ENCODE measurements around the gene ULK4.
"Not testable (repeated sequence)": the region's sequence is repeated elsewhere in the genome, so short reads cannot be mapped to it uniquely, and the experiment has no call there.

The ULK4 gene

GRCh38 chr3:41690766-41691563 is 270.9 kb downstream of the ULK4 start:
- DNase-seq (ENCODE audit: low spot score), result no peak

- DNase-seq (ENCODE audit: low spot score), result no peak
Observed at GRCh38 chr3:41688595-41689380, 273.1 kb downstream of the ULK4 start.

- DNase-seq (ENCODE audit: low spot score), result no peak
Observed at GRCh38 chr3:41684797-41685735, 276.8 kb downstream of the ULK4 start.

- DNase-seq (ENCODE audit: low spot score), result no peak
Observed at GRCh38 chr3:41683666-41684350, 278.1 kb downstream of the ULK4 start.

- no peak for DNase-seq (ENCODE audit: low spot score)
Observed at GRCh38 chr3:41682996-41683395, 278.9 kb downstream of the ULK4 start.

- DNase-seq (ENCODE audit: low spot score), result no peak
Observed at GRCh38 chr3:41682382-41682781, 279.5 kb downstream of the ULK4 start.

- DNase-seq (ENCODE audit: low spot score), result no peak
Observed at GRCh38 chr3:41681479-41681878, 280.4 kb downstream of the ULK4 start.

- DNase-seq (ENCODE audit: low spot score), result no peak
Observed at GRCh38 chr3:41679374-41679773, 282.5 kb downstream of the ULK4 start.

- not testable (repeated sequence) for DNase-seq (ENCODE audit: low spot score)
Observed at GRCh38 chr3:41675102-41675501, 286.8 kb downstream of the ULK4 start.

GRCh38 chr3:41674449-41674848 is 287.5 kb downstream of the ULK4 start:
- no peak for DNase-seq (ENCODE audit: low spot score)

GRCh38 chr3:41673650-41674049 is 288.3 kb downstream of the ULK4 start:
- no peak for DNase-seq (ENCODE audit: low spot score)

- DNase-seq (ENCODE audit: low spot score), result no peak
Observed at GRCh38 chr3:41668379-41668778, 293.5 kb downstream of the ULK4 start.

- no peak for DNase-seq (ENCODE audit: low spot score)
Observed at GRCh38 chr3:41662288-41662687, 299.6 kb downstream of the ULK4 start.

- no peak for DNase-seq (ENCODE audit: low spot score)
Observed at GRCh38 chr3:41661796-41662195, 300.1 kb downstream of the ULK4 start.

GRCh38 chr3:41660510-41660909 is 301.4 kb downstream of the ULK4 start:
- no peak for DNase-seq (ENCODE audit: low spot score)

- no peak for DNase-seq (ENCODE audit: low spot score)
Observed at GRCh38 chr3:41653571-41654239, 308.2 kb downstream of the ULK4 start.

GRCh38 chr3:41652931-41653330 is 309.0 kb downstream of the ULK4 start:
- no peak for DNase-seq (ENCODE audit: low spot score)

- DNase-seq (ENCODE audit: low spot score), result no peak
Observed at GRCh38 chr3:41652506-41652905, 309.4 kb downstream of the ULK4 start.

- no peak for DNase-seq (ENCODE audit: low spot score)
Observed at GRCh38 chr3:41651718-41652117, 310.2 kb downstream of the ULK4 start.

GRCh38 chr3:41650406-41650805 is 311.5 kb downstream of the ULK4 start:
- no peak for DNase-seq (ENCODE audit: low spot score)

- DNase-seq (ENCODE audit: low spot score), result no peak
Observed at GRCh38 chr3:41649129-41649739, 312.7 kb downstream of the ULK4 start.

Data from pons (tissue), 1 donor.